ENCODE results near the gene OTULINL. TPM values are rescaled to one million over a fixed set of nuclear protein-coding genes. Genes with fewer than 3 reads are reported as not detected.

Gene OTULINL
- polyA plus RNA-seq, 6 donors from 2014 or later: 0.06 to 0.85 (median 0.33) TPM

DNA sequence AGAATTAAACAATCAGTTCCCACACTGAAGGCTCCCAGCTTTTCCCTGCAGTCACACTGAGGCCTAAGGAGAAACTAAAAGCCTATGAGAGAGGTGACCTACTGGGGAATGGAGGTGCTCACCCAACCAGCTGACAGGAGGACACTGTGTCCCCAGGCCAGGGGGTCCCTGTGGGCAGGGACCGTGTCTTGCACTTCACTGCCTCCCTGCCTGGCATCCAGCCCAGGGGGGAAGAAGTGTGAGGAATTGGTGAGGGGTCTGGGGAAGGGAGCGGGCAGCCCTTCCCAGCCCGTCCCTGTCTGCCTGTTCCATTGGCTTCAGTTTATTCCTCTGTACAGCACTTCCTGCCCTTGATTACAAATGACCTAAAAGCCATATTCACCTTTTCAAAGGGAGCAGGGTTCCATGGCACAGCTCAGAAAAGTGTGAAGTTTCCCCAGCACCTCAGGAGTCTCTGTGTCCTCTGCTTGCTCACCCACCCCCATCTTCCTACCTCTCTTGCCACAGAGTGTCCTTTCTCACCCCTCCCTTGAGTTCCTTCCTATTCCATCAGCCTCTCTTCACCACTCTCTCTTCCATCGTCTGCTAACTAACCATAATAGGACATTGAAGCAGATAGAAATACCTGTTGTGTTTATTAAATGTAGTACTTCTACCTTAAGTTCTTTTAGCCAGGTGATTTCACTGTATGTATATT lies 12.9 kb downstream of the OTULINL start:
- ATAC-seq (ENCODE audit: low read depth in 2 of 2): no peak
- DNase-seq: no peak
- peaks cover 0 to 5% (median 0%) of the 10 kb centered on the region in 3 donors for H3K27me3 Mint-ChIP-seq
- H3K4me3 Mint-ChIP-seq: peak overlapping the region in 3 of 8 donors; percentile 21 to 50 (median 47)
- no peaks in the 10 kb centered on the region for H3K36me3 Mint-ChIP-seq
- H3K9me3 Mint-ChIP-seq: no peaks in the 10 kb centered on the region
- peaks cover 24 to 46% (median 43%) of the 10 kb centered on the region in 3 donors for H3K4me1 Mint-ChIP-seq
- peak overlapping the region in 3 of 6 donors; percentile 12 to 48 (median 28) for H3K27ac Mint-ChIP-seq

DNA sequence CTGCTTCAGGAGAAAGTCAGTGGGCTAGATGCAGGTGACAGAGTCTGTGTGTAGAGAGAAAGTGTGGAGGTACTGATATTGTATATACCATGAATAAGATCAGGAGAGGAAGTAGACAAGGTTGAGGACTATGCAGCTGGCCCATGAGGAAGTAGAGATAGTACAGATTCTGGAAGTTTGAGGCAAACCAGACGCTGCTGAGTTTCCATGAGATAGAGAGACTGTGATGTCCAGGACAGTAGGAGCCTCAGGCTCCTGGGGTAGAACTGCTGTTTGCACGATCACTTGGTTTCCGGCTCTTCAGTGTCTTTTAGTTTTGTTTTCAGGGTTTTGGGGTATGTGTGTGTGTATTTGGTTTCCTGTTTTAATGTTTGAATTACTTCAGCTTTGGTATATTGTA lies 13.6 kb downstream of the OTULINL start:
- Mint-ChIP-seq H3K9me3 (no peaks in the 10 kb centered on the region), H3K36me3 (no peaks in the 10 kb centered on the region), H3K27me3 (peaks cover 0 to 5% (median 0%) of the 10 kb centered on the region in 3 donors), H3K4me1 (peaks cover 24 to 46% (median 42%) of the 10 kb centered on the region in 3 donors), H3K4me3 (peak overlapping the region; percentile 8 to 69 (median 54)), H3K27ac (peak overlapping the region in 2 of 6 donors; percentile 12 to 82)
- DNase-seq (peak; percentile 8), ATAC-seq (ENCODE audit: low read depth in 2 of 2) (peak; percentile 76 to 83)

DNA sequence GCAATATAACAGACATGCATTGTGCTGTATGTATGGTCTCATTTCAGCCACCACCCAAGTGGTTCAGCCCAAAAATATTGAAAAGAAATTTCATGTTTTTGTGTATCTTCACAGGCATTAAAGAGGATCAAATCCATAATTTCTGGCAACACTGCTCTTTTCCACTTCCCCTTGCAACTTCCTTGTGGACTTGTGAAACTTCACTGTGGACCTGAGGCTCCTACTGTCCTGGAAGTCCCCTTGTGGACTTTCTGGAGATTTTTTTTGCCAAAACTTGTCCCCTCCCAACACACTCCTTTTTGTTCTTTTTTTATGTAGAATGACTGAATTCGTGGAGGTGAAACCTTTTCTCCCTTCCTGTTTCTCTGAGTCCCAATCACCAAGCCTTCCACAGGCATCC lies 14.3 kb downstream of the OTULINL start:
- H3K27ac Mint-ChIP-seq: peak overlapping the region in 1 of 6 donors; percentile 76
- DNase-seq: no peak
- peak overlapping the region in 2 of 8 donors; percentile 12 to 37 for H3K4me3 Mint-ChIP-seq
- H3K9me3 Mint-ChIP-seq: no peaks in the 10 kb centered on the region
- ATAC-seq (ENCODE audit: low read depth in 2 of 2): no peak
- peaks cover 0 to 5% (median 0%) of the 10 kb centered on the region in 3 donors for H3K27me3 Mint-ChIP-seq
- peaks cover 24 to 40% (median 37%) of the 10 kb centered on the region in 3 donors for H3K4me1 Mint-ChIP-seq
- no peaks in the 10 kb centered on the region for H3K36me3 Mint-ChIP-seq

DNA sequence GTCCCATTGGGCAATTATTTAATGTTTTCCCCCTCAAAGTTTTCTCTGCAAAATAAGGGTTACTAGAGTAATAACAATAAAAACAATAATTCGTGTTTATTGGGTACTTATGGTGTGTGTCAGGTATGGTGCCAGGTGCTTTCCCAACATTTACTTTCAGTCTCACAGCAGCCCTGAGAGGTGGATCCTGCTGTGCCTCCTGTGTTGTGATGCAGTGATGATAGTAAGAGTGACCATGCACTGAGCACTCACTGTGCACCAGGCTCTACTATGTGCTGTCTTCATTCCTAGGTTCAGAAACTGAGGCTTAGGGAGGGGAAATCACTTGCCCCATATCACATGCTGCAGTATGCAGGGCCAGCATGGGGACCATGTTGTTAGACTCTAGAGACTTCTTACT lies 15.5 kb downstream of the OTULINL start:
- H3K27ac Mint-ChIP-seq: no peak overlapping the region
- H3K27me3 Mint-ChIP-seq: peaks cover 0 to 5% (median 0%) of the 10 kb centered on the region in 3 donors
- ATAC-seq (ENCODE audit: low read depth in 2 of 2): no peak
- peaks cover 24 to 38% (median 37%) of the 10 kb centered on the region in 3 donors for H3K4me1 Mint-ChIP-seq
- H3K9me3 Mint-ChIP-seq: no peaks in the 10 kb centered on the region
- peak overlapping the region in 1 of 8 donors; percentile 30 for H3K4me3 Mint-ChIP-seq
- no peaks in the 10 kb centered on the region for H3K36me3 Mint-ChIP-seq
- no peak for DNase-seq

DNA sequence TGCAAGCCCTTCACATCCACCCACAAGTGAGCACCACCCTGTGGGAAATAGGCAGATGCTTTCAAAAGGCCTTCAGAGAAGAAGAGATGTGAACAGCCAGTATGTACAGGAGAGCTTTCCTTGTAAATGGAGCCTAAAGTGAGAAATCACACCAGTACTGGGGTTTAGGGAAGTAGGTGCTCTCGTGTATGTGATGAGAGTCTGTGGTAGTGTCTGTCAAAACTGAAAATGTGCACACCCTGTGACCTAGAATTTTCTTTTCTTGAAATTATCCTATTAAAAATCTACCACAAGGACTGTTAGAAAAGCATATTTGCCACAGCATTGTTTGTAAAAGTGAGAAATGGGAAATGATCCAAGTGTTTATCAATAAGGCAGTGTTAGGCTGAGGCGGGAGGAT lies 16.6 kb downstream of the OTULINL start:
- Mint-ChIP-seq H3K4me1 (peaks cover 24 to 37% (median 32%) of the 10 kb centered on the region in 3 donors), H3K9me3 (no peaks in the 10 kb centered on the region), H3K4me3 (no peak overlapping the region), H3K36me3 (no peaks in the 10 kb centered on the region), H3K27ac (no peak overlapping the region), H3K27me3 (peaks cover 0 to 5% (median 0%) of the 10 kb centered on the region in 3 donors)
- DNase-seq: no peak
- no peak for ATAC-seq (ENCODE audit: low read depth in 2 of 2)

DNA sequence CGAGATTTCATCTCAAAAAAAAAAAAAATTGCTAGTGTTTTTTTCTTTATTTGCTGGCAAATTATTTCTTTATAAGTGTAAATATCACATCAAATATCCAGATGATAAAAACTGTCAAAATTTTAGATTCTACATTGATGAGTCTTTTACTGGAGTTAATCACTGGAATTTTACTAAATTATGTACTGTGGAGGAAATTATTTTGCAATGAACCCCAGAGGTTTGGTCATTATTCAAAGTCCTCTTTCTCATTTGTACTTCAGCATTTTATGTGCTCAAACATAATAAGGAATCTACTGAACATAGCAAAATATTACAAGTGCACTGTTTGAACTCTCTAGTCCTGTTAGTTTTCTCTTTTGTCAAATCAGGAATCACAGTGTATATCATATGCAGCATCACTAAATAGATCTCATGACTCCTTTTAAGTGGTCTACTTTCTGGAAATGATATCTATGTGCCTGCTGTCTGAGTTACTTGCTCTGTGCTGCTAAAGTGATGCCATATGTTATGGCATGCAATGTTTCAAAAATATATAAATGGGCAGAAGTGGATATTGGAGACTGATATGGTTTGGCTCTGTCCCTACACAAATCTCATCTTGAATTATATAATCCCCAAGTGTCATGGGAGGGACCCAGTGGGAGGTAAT lies 18.0 kb downstream of the OTULINL start:
- H3K36me3 Mint-ChIP-seq: no peaks in the 10 kb centered on the region
- no peak for ATAC-seq (ENCODE audit: low read depth in 2 of 2)
- H3K27me3 Mint-ChIP-seq: peaks cover 0 to 5% (median 0%) of the 10 kb centered on the region in 3 donors
- peak overlapping the region in 1 of 6 donors; percentile 13 for H3K27ac Mint-ChIP-seq
- H3K4me3 Mint-ChIP-seq: no peak overlapping the region
- H3K9me3 Mint-ChIP-seq: no peaks in the 10 kb centered on the region
- H3K4me1 Mint-ChIP-seq: peaks cover 15 to 23% (median 18%) of the 10 kb centered on the region in 3 donors
- no peak for DNase-seq

DNA sequence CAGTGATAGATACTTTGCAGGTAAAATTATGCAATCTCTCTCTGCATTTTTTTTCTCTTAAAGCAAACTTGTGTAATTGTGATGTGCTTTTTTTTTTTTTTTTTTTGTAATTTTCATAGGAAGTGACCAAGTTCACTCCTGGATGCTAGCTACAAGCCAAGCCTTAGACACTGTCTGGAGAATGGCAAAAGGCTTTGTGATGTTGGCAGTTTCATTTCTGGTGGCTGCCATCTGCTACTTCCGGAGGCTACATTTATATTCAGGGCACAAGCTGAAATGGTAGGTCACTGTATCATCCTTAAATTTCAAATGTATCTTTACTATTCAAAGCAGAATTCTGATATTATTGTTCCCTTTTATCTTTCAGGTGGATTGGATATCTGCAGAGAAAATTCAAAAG lies 19.3 kb downstream of the OTULINL start:
- Mint-ChIP-seq H3K4me1 (peaks cover 3 to 11% (median 5%) of the 10 kb centered on the region in 3 donors), H3K36me3 (no peaks in the 10 kb centered on the region), H3K27me3 (no peaks in the 10 kb centered on the region), H3K9me3 (no peaks in the 10 kb centered on the region), H3K4me3 (no peak overlapping the region), H3K27ac (no peak overlapping the region)
- DNase-seq (no peak), ATAC-seq (ENCODE audit: low read depth in 2 of 2) (no peak)

DNA sequence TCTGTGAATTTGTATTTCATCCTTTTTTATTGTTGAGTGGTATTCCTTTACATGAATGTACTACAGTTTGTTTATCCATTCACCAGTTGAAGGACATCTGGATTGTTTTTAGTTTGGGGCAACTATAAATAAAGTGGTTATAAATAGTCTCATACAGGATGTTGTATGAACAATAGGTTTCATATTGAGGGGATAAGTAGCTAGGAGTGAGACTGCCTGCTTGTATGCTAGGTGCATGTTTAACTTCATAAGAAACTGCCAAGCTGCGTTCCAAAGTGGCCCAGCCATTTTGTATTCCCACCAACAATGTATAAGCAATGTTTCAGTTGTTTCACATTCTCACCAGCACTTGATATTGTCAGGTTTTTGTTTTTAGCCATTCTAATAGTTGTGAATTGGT lies 21.5 kb downstream of the OTULINL start:
- ATAC-seq (ENCODE audit: low read depth in 2 of 2) (no peak), DNase-seq (no peak)
- Mint-ChIP-seq H3K27ac (no peak overlapping the region), H3K4me3 (no peak overlapping the region), H3K27me3 (no peaks in the 10 kb centered on the region), H3K36me3 (no peaks in the 10 kb centered on the region), H3K9me3 (no peaks in the 10 kb centered on the region), H3K4me1 (no peaks in the 10 kb centered on the region)

DNA sequence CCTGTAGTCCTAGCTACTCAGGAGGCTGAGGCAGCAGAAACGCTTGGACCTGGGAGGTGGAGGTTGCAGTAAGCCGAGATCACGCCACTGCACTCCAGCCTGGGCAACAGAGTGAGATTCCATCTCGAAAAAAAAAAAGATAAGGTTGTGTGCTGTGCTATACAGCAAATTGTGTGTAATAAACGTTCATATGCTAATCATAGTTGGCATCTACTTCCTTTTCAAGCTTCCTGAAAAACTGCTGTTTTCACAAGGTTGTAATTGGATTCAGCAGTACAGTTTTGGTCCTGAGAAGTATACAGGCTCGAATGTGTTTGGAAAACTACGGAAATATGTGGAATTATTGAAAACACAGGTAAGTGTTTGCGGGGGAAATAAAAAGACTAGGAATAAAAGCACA lies 25.5 kb downstream of the OTULINL start:
- H3K9me3 Mint-ChIP-seq: no peaks in the 10 kb centered on the region
- peaks cover 0 to 3% (median 0%) of the 10 kb centered on the region in 3 donors for H3K27me3 Mint-ChIP-seq
- DNase-seq (no peak), ATAC-seq (ENCODE audit: low read depth in 2 of 2) (no peak)
- peaks cover 0 to 5% of the 10 kb centered on the region in 2 donors for H3K36me3 Mint-ChIP-seq
- no peak overlapping the region for H3K27ac Mint-ChIP-seq
- no peak overlapping the region for H3K4me3 Mint-ChIP-seq
- H3K4me1 Mint-ChIP-seq: no peaks in the 10 kb centered on the region

DNA sequence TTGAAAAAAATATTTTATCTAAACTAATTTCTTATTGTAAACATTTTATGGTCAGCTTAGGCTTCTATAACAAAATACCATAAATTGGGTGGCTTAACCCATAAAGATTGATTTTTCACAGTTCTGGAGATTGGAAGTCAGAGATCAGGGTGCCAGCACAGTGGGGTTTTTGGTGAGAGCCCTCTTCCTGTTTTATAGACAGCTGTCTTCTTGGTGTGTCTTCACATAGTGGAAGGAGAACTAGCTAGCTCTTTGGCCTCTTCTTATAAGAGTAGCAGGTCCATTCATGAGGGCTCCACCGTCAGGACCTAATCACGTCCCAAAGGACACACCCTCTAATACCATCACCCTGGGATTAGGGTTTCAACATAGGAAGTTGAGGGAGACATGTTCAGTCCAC lies 26.6 kb downstream of the OTULINL start:
- H3K4me3 Mint-ChIP-seq: no peak overlapping the region
- ATAC-seq (ENCODE audit: low read depth in 2 of 2): no peak
- no peaks in the 10 kb centered on the region for H3K4me1 Mint-ChIP-seq

DNA sequence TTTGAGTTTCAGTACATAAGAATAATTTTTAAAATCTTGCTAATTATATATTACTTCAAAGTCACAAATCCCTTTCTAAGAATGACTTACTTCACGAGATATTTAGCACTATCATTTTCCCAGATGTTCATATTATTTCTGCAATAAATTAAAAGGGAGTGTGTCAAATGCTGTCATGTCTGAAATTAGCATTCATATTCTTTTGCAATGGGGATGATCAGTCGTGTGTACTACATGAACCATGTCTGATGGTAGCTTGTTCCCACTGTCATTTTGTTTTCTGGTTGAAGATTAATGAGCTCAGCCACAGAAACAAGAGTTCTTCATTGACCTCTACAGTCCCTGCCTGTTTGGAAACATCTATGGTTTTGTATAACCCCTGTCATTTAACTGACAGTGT lies 30.1 kb downstream of the OTULINL start:
- Mint-ChIP-seq H3K27me3 (peaks cover 0 to 3% (median 0%) of the 10 kb centered on the region in 3 donors), H3K9me3 (no peaks in the 10 kb centered on the region), H3K4me3 (no peak overlapping the region), H3K27ac (no peak overlapping the region), H3K4me1 (no peaks in the 10 kb centered on the region), H3K36me3 (peaks cover 0 to 15% of the 10 kb centered on the region in 2 donors)
- ATAC-seq (ENCODE audit: low read depth in 2 of 2): no peak
- DNase-seq: no peak

More for the DNA sequence above, 26.6 kb downstream of the OTULINL start:
- no peaks in the 10 kb centered on the region for H3K9me3 Mint-ChIP-seq
- peaks cover 0 to 3% (median 0%) of the 10 kb centered on the region in 3 donors for H3K27me3 Mint-ChIP-seq
- H3K27ac Mint-ChIP-seq: no peak overlapping the region
- peaks cover 0 to 5% of the 10 kb centered on the region in 2 donors for H3K36me3 Mint-ChIP-seq
- no peak for DNase-seq

DNA sequence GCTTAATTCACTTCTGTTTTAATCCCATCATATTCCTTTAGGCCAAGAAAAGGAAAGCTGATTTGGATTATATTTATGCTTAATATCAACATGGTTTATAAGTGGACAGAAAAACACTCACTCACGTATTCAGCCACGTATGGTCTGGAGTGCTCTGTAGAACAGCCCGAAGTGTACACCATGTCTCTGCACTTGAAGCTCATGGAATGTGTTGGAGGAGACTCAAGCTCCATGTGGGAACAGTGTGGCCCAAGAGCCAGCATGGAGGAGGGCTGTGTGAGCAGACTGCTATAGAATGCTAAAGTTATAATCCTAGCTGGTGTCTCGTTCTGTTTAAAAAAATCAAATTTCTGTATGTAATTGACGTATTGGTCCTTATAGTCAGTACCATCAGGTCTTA lies 32.9 kb downstream of the OTULINL start:
- no peak for ATAC-seq (ENCODE audit: low read depth in 2 of 2)
- H3K36me3 Mint-ChIP-seq: peaks cover 0 to 15% of the 10 kb centered on the region in 2 donors
- H3K4me1 Mint-ChIP-seq: no peaks in the 10 kb centered on the region

DNA sequence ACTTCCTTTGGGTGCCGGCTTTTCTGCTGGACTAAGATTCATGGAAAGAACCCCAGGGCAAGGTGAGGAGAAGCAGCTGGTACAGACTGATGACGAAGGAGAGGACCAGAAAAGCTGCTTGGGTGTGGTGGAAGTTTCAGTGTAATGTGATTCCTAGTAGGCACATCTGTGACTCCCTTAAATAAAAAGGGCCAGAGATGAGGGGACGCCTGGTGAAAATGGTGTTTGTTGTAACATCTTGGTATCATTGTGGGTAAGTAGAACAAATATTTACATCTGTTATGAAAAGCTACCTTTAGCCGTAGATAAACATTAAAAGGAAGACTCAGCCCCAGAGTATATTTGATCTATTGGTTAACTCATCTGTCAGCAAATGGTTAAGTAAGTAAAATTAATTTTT lies 33.8 kb downstream of the OTULINL start:
- ATAC-seq (ENCODE audit: low read depth in 2 of 2) (no peak), DNase-seq (no peak)
- H3K9me3 Mint-ChIP-seq: no peaks in the 10 kb centered on the region
- H3K4me1 Mint-ChIP-seq: no peaks in the 10 kb centered on the region
- H3K4me3 Mint-ChIP-seq: no peak overlapping the region
- peaks cover 0 to 15% of the 10 kb centered on the region in 2 donors for H3K36me3 Mint-ChIP-seq
- no peak overlapping the region for H3K27ac Mint-ChIP-seq
- peaks cover 3 to 8% (median 8%) of the 10 kb centered on the region in 3 donors for H3K27me3 Mint-ChIP-seq

More for the DNA sequence above, 32.9 kb downstream of the OTULINL start:
- no peaks in the 10 kb centered on the region for H3K9me3 Mint-ChIP-seq
- DNase-seq: no peak
- peaks cover 3 to 8% (median 8%) of the 10 kb centered on the region in 3 donors for H3K27me3 Mint-ChIP-seq
- no peak overlapping the region for H3K27ac Mint-ChIP-seq
- no peak overlapping the region for H3K4me3 Mint-ChIP-seq

DNA sequence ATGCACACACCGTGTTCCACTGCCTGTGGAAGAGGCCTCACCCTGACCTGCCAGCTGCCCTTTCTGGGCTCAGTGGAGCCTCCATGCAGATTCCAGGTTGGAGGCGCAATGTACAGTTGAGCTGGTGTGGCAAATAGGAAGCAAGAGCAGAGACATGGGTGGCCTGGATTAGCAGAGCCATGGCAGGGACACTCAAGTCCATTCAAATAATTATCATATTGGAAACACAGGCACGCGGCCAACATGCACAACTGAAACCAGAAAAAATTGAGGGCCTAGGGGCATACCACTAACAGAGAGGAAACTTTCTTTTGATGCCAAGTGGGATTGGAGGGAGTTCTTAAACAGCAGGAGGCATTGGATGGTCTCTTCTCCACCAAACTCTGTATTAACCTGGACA lies 35.8 kb downstream of the OTULINL start:
- no peak for DNase-seq
- no peak overlapping the region for H3K4me3 Mint-ChIP-seq
- H3K36me3 Mint-ChIP-seq: peaks cover 10 to 13% of the 10 kb centered on the region in 2 donors
- no peaks in the 10 kb centered on the region for H3K4me1 Mint-ChIP-seq
- no peak overlapping the region for H3K27ac Mint-ChIP-seq
- peaks cover 0 to 23% (median 14%) of the 10 kb centered on the region in 3 donors for H3K27me3 Mint-ChIP-seq
- ATAC-seq (ENCODE audit: low read depth in 2 of 2): no peak
- H3K9me3 Mint-ChIP-seq: peaks cover 2 to 19% (median 13%) of the 10 kb centered on the region in 7 donors
